H7 (cell line): ENCODE data around the gene STPG3. TPM values are rescaled to one million over a fixed set of nuclear protein-coding genes. Genes with fewer than 3 reads are reported as not detected.
A peak's percentile ranks its signal among the peaks of the same experiment; 100 is the strongest.

Source experiments
- DNase-seq: peaks from one replicate; pipeline ENCODE4 v3.0.0; 2012
- H3K27me3 ChIP-seq: 2 replicates; pipeline ENCODE4 v1.6.0; 2011; ENCODE audit warnings: mild to moderate bottlenecking, low read length; ENCODE audit not compliant: control insufficient read depth, insufficient read depth
- H3K36me3 ChIP-seq: replicated peaks from 2 replicates; pipeline ENCODE4 v1.5.1; 2011; ENCODE audit warnings: low read length; ENCODE audit not compliant: control insufficient read depth, insufficient read depth
- H3K4me3 ChIP-seq: 2 replicates; pipeline ENCODE4 v1.5.1; 2011; ENCODE audit warnings: low read depth, mild to moderate bottlenecking, control low read depth, low read length, moderate library complexity; ENCODE audit not compliant: insufficient read depth
- total RNA-seq: library from RNA; depleted of rRNA; stranded (reverse); fragments of >200 nt; shearing (Covaris generic); gene quantifications from 2 replicates; pipeline ENCODE4 v1.2.3, GENCODE V29; 2014

Gene STPG3
- total RNA-seq, 1 experiment from 2014 or later: not detected

- peak; percentile 56 for DNase-seq
- H3K4me3 ChIP-seq: no peak overlapping the region
Measured at GRCh38 chr9:137279741-137280473, 28.8 kb downstream of the STPG3 start.

GRCh38 chr9:137280474-137281344 is 29.6 kb downstream of the STPG3 start:
- Histone ChIP-seq H3K27me3 (no peaks in the 10 kb centered on the region), H3K4me3 (peak overlapping the region; percentile 74), H3K36me3 (no peaks in the 10 kb centered on the region)
- DNase-seq: peak; percentile 93

More at GRCh38 chr9:137279741-137280473, 28.8 kb downstream of the STPG3 start:
- no peaks in the 10 kb centered on the region for H3K36me3 ChIP-seq
- H3K27me3 ChIP-seq: no peaks in the 10 kb centered on the region

GRCh38 chr9:137281345-137282116 is 30.4 kb downstream of the STPG3 start:
- Histone ChIP-seq H3K36me3 (no peaks in the 10 kb centered on the region), H3K27me3 (no peaks in the 10 kb centered on the region), H3K4me3 (peak overlapping the region; percentile 74)
- DNase-seq: peak; percentile 87

- Histone ChIP-seq H3K4me3 (no peak overlapping the region), H3K36me3 (no peaks in the 10 kb centered on the region), H3K27me3 (no peaks in the 10 kb centered on the region; the same call in 1 of the 2 replicates)
- DNase-seq: peak; percentile 91
Measured at GRCh38 chr9:137286975-137287383, 35.9 kb downstream of the STPG3 start.

GRCh38 chr9:137293094-137293481 is 42.0 kb downstream of the STPG3 start:
- DNase-seq: no peak
- Histone ChIP-seq H3K36me3 (no peaks in the 10 kb centered on the region), H3K4me3 (no peak overlapping the region), H3K27me3 (peaks cover 15% of the 10 kb centered on the region)

- no peak for DNase-seq
- Histone ChIP-seq H3K27me3 (peaks cover 15% of the 10 kb centered on the region), H3K36me3 (no peaks in the 10 kb centered on the region), H3K4me3 (no peak overlapping the region)
Measured at GRCh38 chr9:137293482-137294090, 42.5 kb downstream of the STPG3 start.

GRCh38 chr9:137294091-137294680 is 43.1 kb downstream of the STPG3 start:
- peak; percentile 87 for DNase-seq
- peaks cover 15% of the 10 kb centered on the region for H3K27me3 ChIP-seq
- H3K4me3 ChIP-seq: no peak overlapping the region
- no peaks in the 10 kb centered on the region for H3K36me3 ChIP-seq

GRCh38 chr9:137294681-137295237 is 43.7 kb downstream of the STPG3 start:
- peak; percentile 87 for DNase-seq
- Histone ChIP-seq H3K4me3 (peak overlapping the region; percentile 23), H3K36me3 (no peaks in the 10 kb centered on the region), H3K27me3 (peaks cover 15% of the 10 kb centered on the region)

GRCh38 chr9:137295238-137295811 is 44.2 kb downstream of the STPG3 start:
- H3K4me3 ChIP-seq: peak overlapping the region; percentile 26
- DNase-seq: peak; percentile 98
- no peaks in the 10 kb centered on the region for H3K36me3 ChIP-seq
- H3K27me3 ChIP-seq: peaks cover 15% of the 10 kb centered on the region

GRCh38 chr9:137295849-137296669 is 45.0 kb downstream of the STPG3 start:
- DNase-seq: peak; percentile 94
- peaks cover 15% of the 10 kb centered on the region for H3K27me3 ChIP-seq
- no peaks in the 10 kb centered on the region for H3K36me3 ChIP-seq
- peak overlapping the region; percentile 36 for H3K4me3 ChIP-seq

GRCh38 chr9:137296670-137297664 is 45.9 kb downstream of the STPG3 start:
- no peaks in the 10 kb centered on the region for H3K36me3 ChIP-seq
- peaks cover 18% of the 10 kb centered on the region for H3K27me3 ChIP-seq
- DNase-seq: no peak
- peak overlapping the region; percentile 36 for H3K4me3 ChIP-seq

GRCh38 chr9:137297966-137298365 is 46.9 kb downstream of the STPG3 start:
- no peak overlapping the region for H3K4me3 ChIP-seq
- no peaks in the 10 kb centered on the region for H3K36me3 ChIP-seq
- no peak for DNase-seq
- peaks cover 20% of the 10 kb centered on the region for H3K27me3 ChIP-seq
